PC-3 (cell line): ENCODE measurements around the gene ANAPC16.

Experiments
- EZH2 ChIP-seq: fragments of 300-600 bp; sonication (generic); IDR thresholded peaks from one replicate; pipeline ENCODE4 v1.6.1; 2017; ENCODE audit warnings: antibody characterized with exemption, mild to moderate bottlenecking, low read length; ENCODE audit not compliant: unreplicated experiment
- TF ChIP-seq, protein P1 (sequence below): fragments of 300-600 bp; sonication (generic); conservative IDR thresholded peaks from 2 replicates; pipeline ENCODE4 v1.5.1; 2017; ENCODE audit warnings: antibody characterized with exemption, low read depth, mild to moderate bottlenecking, low read length

GRCh38 chr10:72218325-72218724 is 2.5 kb downstream of the ANAPC16 start:
- TF ChIP-seq, protein P1, sequence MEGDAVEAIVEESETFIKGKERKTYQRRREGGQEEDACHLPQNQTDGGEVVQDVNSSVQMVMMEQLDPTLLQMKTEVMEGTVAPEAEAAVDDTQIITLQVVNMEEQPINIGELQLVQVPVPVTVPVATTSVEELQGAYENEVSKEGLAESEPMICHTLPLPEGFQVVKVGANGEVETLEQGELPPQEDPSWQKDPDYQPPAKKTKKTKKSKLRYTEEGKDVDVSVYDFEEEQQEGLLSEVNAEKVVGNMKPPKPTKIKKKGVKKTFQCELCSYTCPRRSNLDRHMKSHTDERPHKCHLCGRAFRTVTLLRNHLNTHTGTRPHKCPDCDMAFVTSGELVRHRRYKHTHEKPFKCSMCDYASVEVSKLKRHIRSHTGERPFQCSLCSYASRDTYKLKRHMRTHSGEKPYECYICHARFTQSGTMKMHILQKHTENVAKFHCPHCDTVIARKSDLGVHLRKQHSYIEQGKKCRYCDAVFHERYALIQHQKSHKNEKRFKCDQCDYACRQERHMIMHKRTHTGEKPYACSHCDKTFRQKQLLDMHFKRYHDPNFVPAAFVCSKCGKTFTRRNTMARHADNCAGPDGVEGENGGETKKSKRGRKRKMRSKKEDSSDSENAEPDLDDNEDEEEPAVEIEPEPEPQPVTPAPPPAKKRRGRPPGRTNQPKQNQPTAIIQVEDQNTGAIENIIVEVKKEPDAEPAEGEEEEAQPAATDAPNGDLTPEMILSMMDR: no peak
- TF ChIP-seq EZH2: no peak
